GM19035 (cell line): ENCODE results near the gene RHOC.
"Not testable (repeated sequence)": the region's sequence is repeated elsewhere in the genome, so short reads cannot be mapped to it uniquely, and the experiment has no call there.

ENCODE experiments used
- ATAC-seq: cut with Tn5 transposase; IDR thresholded peaks from one replicate; pipeline ENCODE4 v1.9.1; 2021; ENCODE audit not compliant: unreplicated experiment

Gene RHOC

GRCh38 chr1:112706505-112707220 is at the start of gene RHOC:
Gene RHOC, minus strand, starts transcription at chr1:112707127. Its CDS starts 3,328 bp downstream, at chr1:112703799.
- peak; percentile 65 for ATAC-seq

GRCh38 chr1:112754116-112754628 is 47.2 kb upstream of the RHOC start:
- no peak for ATAC-seq

- no peak for ATAC-seq
These were observed 41.5 kb upstream of the RHOC start for GRCh38 chr1:112748396-112748795.

- no peak for ATAC-seq
These were observed 37.2 kb upstream of the RHOC start for GRCh38 chr1:112744009-112744578.

GRCh38 chr1:112743174-112744008 is 36.5 kb upstream of the RHOC start:
- ATAC-seq, result no peak

GRCh38 chr1:112737573-112737972 is 30.6 kb upstream of the RHOC start:
- ATAC-seq, result no peak

- no peak for ATAC-seq
These were observed 28.8 kb upstream of the RHOC start for GRCh38 chr1:112735752-112736151.

GRCh38 chr1:112731451-112731850 is 24.5 kb upstream of the RHOC start:
- ATAC-seq, result no peak

- ATAC-seq, result no peak
These were observed 23.0 kb upstream of the RHOC start for GRCh38 chr1:112729909-112730308.

GRCh38 chr1:112729011-112729410 is 22.1 kb upstream of the RHOC start:
- not testable (repeated sequence) for ATAC-seq

GRCh38 chr1:112728306-112728971 is 21.5 kb upstream of the RHOC start:
- ATAC-seq, result not testable (repeated sequence)

- ATAC-seq, result no peak
These were observed 20.8 kb upstream of the RHOC start for GRCh38 chr1:112727716-112728115.

- not testable (repeated sequence) for ATAC-seq
These were observed 17.3 kb upstream of the RHOC start for GRCh38 chr1:112724240-112724639.

- ATAC-seq, result no peak
These were observed 16.5 kb upstream of the RHOC start for GRCh38 chr1:112723511-112723839.

GRCh38 chr1:112722601-112723510 is 15.9 kb upstream of the RHOC start:
- ATAC-seq, result no peak

GRCh38 chr1:112721966-112722524 is 15.1 kb upstream of the RHOC start:
- ATAC-seq, result no peak

- not testable (repeated sequence) for ATAC-seq
These were observed 14.4 kb upstream of the RHOC start for GRCh38 chr1:112721294-112721693.

GRCh38 chr1:112720800-112721199 is 13.9 kb upstream of the RHOC start:
- ATAC-seq, result no peak

- no peak for ATAC-seq
These were observed 12.8 kb upstream of the RHOC start for GRCh38 chr1:112719706-112720105.
